Gastroesophageal sphincter (tissue), 4 donors: ENCODE measurements around the gene MCC. TPM values are rescaled to one million over a fixed set of nuclear protein-coding genes. Genes with fewer than 3 reads are reported as not detected.

ENCODE experiments used
- ATAC-seq: fragments of 150-250 bp; one replicate; pipeline ENCODE4 v1.9.1; 2016; ENCODE audit warnings: mild to moderate bottlenecking, moderate library complexity
- H3K27ac ChIP-seq, 4 donors: fragments of 200-600 bp; sonication (generic) in 3 of 4; 1 replicate in 3 of 4; 2 replicates in 1 of 4; pipeline ENCODE4 v1.5.1; 2016 to 2019
- H3K27me3 ChIP-seq: fragments of 200-600 bp; sonication (generic); one replicate; pipeline ENCODE4 v1.5.1; 2019
- H3K36me3 ChIP-seq, 2 donors: fragments of 200-600 bp; sonication (generic); one replicate each; pipeline ENCODE4 v1.5.1; 2019; ENCODE audit warnings: control low read depth in 1 of 2
- H3K4me1 ChIP-seq, 3 donors: fragments of 200-600 bp; sonication (generic); 1 replicate in 2 of 3; 2 replicates in 1 of 3; pipeline ENCODE4 v1.5.1; 2016 to 2019; ENCODE audit warnings: control low read depth in 2 of 3
- H3K4me3 ChIP-seq, 2 donors: fragments of 200-600 bp; sonication (generic); one replicate each; pipeline ENCODE4 v1.5.1; 2019; ENCODE audit warnings: mild to moderate bottlenecking in 1 of 2, moderate library complexity in 1 of 2
- H3K9me3 ChIP-seq, 3 donors: fragments of 200-600 bp; sonication (generic); one replicate each; pipeline ENCODE4 v1.5.1; 2017 to 2019; ENCODE audit warnings: control low read depth in 2 of 3
- CTCF ChIP-seq, 4 experiments: fragments of 200-600 bp in 2 of 4; fragments of 450-650 bp in 2 of 4; sonication (generic) in 1 of 4; IDR thresholded peaks; one replicate each; pipeline ENCODE4 v1.5.1; 2017 to 2019; ENCODE audit warnings: antibody characterized with exemption in 4 of 4, mild to moderate bottlenecking in 2 of 4, moderate library complexity in 2 of 4
- EP300 ChIP-seq: sonication (generic); formaldehyde crosslinking; IDR thresholded peaks from one replicate; pipeline ENCODE4 v1.6.1; 2017; ENCODE audit warnings: antibody characterized with exemption, mild to moderate bottlenecking
- POLR2A ChIP-seq, 2 donors: fragments of 450-650 bp; IDR thresholded peaks; one replicate each; pipeline ENCODE4 v1.6.1; 2017; ENCODE audit warnings: antibody characterized with exemption in 2 of 2, mild to moderate bottlenecking in 2 of 2, moderate library complexity in 1 of 2
- POLR2AphosphoS5 ChIP-seq: sonication (generic); formaldehyde crosslinking; IDR thresholded peaks from one replicate; pipeline ENCODE4 v1.6.1; 2017; ENCODE audit warnings: antibody characterized with exemption
- WGBS, 2 donors: methylation state at CpG; one replicate each; pipeline ENCODE4 v1.1.5; 2018; ENCODE audit warnings: low coverage in 1 of 2; 5-methylcytosine and 5-hydroxymethylcytosine counted together
- total RNA-seq, 4 donors: library from RNA; depleted of rRNA; stranded (reverse); fragments of >200 nt; gene quantifications; one replicate each; pipeline ENCODE4 v1.1.0, GENCODE V29; 2016

Gene MCC
- total RNA-seq, 4 donors from 2014 or later = 20.5 to 28.7 (median 23.5) TPM

DNA sequence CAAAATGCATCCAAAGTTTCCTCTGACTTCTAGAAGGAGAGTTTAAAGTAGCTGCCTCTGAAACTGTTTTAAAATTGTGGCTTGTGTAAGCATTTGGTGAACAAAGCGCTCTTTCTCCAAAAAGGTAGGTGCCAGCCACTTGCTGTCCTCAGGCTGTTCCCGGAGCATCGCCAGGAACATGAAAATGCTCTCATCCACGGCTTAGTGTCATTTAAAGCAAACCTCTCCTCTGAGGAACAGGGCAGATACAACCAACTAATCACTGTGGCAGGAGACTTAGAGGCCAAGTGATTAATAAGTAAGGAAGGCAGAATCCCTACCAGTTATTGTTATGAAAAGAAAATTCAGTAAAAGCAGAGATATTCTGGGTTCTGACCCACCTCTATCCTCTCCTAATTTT, 346.1 kb downstream of the MCC start:
- Histone ChIP-seq H3K27me3 (no peaks in the 10 kb centered on the region), H3K4me3 (no peak overlapping the region), H3K27ac (no peak overlapping the region), H3K9me3 (no peaks in the 10 kb centered on the region), H3K4me1 (no peaks in the 10 kb centered on the region), H3K36me3 (peaks cover 0 to 5% of the 10 kb centered on the region in 2 donors)
- TF ChIP-seq POLR2AphosphoS5 = no peak
- WGBS, 2 donors = 94 to 100% methylated on average over 2 to 4 of the region's 4 CpGs
- no peak for ATAC-seq

GRCh38 chr5:113140837-113141671, 347.2 kb downstream of the MCC start:
- peak overlapping the region in 3 of 4 donors; percentile 8 to 42 (median 18) for H3K27ac ChIP-seq
- TF ChIP-seq POLR2A (IDR thresholded peaks at IDR 0.05) (no peak), POLR2AphosphoS5 (no peak), EP300 (no peak), CTCF (IDR thresholded peaks at IDR 0.05) (no peak)
- 61 to 70% methylated on average over 4 to 9 of the region's 9 CpGs for WGBS, 2 donors
- H3K36me3 ChIP-seq = peaks cover 0 to 5% of the 10 kb centered on the region in 2 donors
- ATAC-seq = peak; percentile 90
- no peaks in the 10 kb centered on the region for H3K27me3 ChIP-seq
- no peaks in the 10 kb centered on the region for H3K9me3 ChIP-seq
- H3K4me1 ChIP-seq = no peaks in the 10 kb centered on the region
- H3K4me3 ChIP-seq = no peak overlapping the region

DNA sequence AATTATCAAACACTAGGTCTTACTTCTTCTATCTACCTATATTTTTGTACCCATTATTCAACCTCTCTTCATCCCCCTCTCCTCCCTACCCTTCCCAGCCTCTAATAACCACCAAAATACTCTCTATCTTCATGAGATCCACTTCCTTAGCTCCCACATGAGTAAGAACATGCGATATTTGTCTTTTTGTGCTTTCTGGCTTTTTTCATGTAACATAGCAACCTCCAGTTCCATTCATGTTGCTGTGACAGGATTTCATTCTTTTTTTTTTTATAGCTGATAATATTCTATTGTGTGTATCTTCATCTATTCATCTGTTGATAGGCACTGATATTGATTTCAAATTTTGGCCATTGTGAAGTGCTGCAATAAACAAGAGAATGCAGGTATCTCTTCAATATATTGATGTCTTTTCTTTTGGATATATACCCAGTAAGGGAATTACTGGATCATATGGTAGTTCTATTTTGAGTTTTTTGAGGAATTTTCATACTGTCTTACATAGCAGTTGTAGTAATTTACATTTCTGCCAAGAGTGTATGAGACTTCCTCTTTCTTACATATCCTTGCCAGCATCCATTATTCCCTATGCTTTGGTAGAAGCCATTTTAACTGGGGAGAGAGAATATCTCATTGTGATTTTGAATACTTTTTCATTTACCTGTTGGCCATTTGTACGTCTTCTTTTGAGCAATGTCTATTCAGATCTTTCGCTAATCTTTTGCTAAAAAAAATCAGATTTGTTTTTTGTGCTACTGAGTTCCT, 354.9 kb downstream of the MCC start:
- Histone ChIP-seq H3K4me3 (no peak overlapping the region), H3K27ac (no peak overlapping the region), H3K4me1 (no peaks in the 10 kb centered on the region), H3K27me3 (no peaks in the 10 kb centered on the region), H3K36me3 (no peaks in the 10 kb centered on the region), H3K9me3 (no peaks in the 10 kb centered on the region)
- 93 to 100% methylated on average over 3 of the region's 3 CpGs for WGBS, 2 donors
- ATAC-seq = no peak
- no peak for TF ChIP-seq EP300

- peak; percentile 39 for ATAC-seq
- H3K9me3 ChIP-seq = no peaks in the 10 kb centered on the region
- H3K36me3 ChIP-seq = no peaks in the 10 kb centered on the region
- no peaks in the 10 kb centered on the region for H3K4me1 ChIP-seq
- TF ChIP-seq CTCF (IDR thresholded peaks at IDR 0.05) (no peak), POLR2AphosphoS5 (no peak), POLR2A (IDR thresholded peaks at IDR 0.05) (no peak), EP300 (no peak)
- H3K27me3 ChIP-seq = no peaks in the 10 kb centered on the region
- no peak overlapping the region for H3K4me3 ChIP-seq
- H3K27ac ChIP-seq = no peak overlapping the region
These were observed 355.7 kb downstream of the MCC start for GRCh38 chr5:113132564-113132963.

GRCh38 chr5:113128641-113129330, 359.5 kb downstream of the MCC start:
- TF ChIP-seq POLR2AphosphoS5 (no peak), EP300 (no peak), POLR2A (IDR thresholded peaks at IDR 0.05) (no peak), CTCF (IDR thresholded peaks at IDR 0.05) (no peak)
- 0 to 50% methylated on average over 1 to 2 of the region's 2 CpGs for WGBS, 2 donors
- Histone ChIP-seq H3K4me1 (peaks cover 0 to 7% (median 0%) of the 10 kb centered on the region in 3 donors), H3K4me3 (no peak overlapping the region), H3K36me3 (no peaks in the 10 kb centered on the region), H3K27ac (no peak overlapping the region), H3K27me3 (no peaks in the 10 kb centered on the region), H3K9me3 (no peaks in the 10 kb centered on the region)
- no peak for ATAC-seq
